H9 (cell line): Measurements from ENCODE around the gene RNASE9. TPM values are rescaled to one million over a fixed set of nuclear protein-coding genes. Genes with fewer than 3 reads are reported as not detected.

Experiments
- DNase-seq: peaks from one replicate; pipeline ENCODE4 v3.0.0-alpha.2; 2017
- H2AFZ ChIP-seq: one replicate; pipeline ENCODE4 v1.6.1; 2013; ENCODE audit warnings: mild to moderate bottlenecking, low read length, control low read depth, moderate library complexity
- H2AK5ac ChIP-seq: 2 replicates; pipeline ENCODE4 v1.6.1; 2013; ENCODE audit warnings: low read length, control low read depth, mixed read lengths; ENCODE audit not compliant: insufficient read length
- H2BK120ac ChIP-seq: one replicate; pipeline ENCODE4 v1.6.1; 2013; ENCODE audit warnings: low read depth, mild to moderate bottlenecking, low read length, control low read depth, inconsistent platforms; ENCODE audit not compliant: poor library complexity, severe bottlenecking
- H2BK12ac ChIP-seq: 2 replicates; pipeline ENCODE4 v1.6.1; 2013; ENCODE audit warnings: low read length, control low read depth, mixed read lengths, low read depth; ENCODE audit not compliant: insufficient read length
- H2BK15ac ChIP-seq: 2 replicates; pipeline ENCODE4 v1.6.1; 2013; ENCODE audit warnings: low read depth, low read length, control low read depth
- H2BK20ac ChIP-seq: one replicate; pipeline ENCODE4 v1.6.1; 2013; ENCODE audit warnings: low read depth, mild to moderate bottlenecking, low read length, control low read depth, inconsistent platforms; ENCODE audit not compliant: poor library complexity, severe bottlenecking
- H2BK5ac ChIP-seq: 2 replicates; pipeline ENCODE4 v1.6.1; 2013; ENCODE audit warnings: low read length, control low read depth, mixed read lengths; ENCODE audit not compliant: insufficient read length
- H3K14ac ChIP-seq: 2 replicates; pipeline ENCODE4 v1.6.1; 2013; ENCODE audit warnings: low read length, control low read depth; ENCODE audit not compliant: insufficient read depth
- H3K18ac ChIP-seq: 2 replicates; pipeline ENCODE4 v1.6.1; 2013; ENCODE audit warnings: low read depth, mild to moderate bottlenecking, mixed read lengths, low read length, control low read depth; ENCODE audit not compliant: insufficient read length
- H3K23ac ChIP-seq: 2 replicates; pipeline ENCODE4 v1.6.1; 2013; ENCODE audit warnings: low read length, control low read depth, mixed read lengths, low read depth; ENCODE audit not compliant: insufficient read length
- H3K23me2 ChIP-seq: 2 replicates; pipeline ENCODE4 v1.6.1; 2013; ENCODE audit warnings: low read depth, mild to moderate bottlenecking, mixed read lengths, low read length, control low read depth; ENCODE audit not compliant: insufficient read length, poor library complexity, severe bottlenecking
- H3K27ac ChIP-seq: 2 replicates; pipeline ENCODE4 v1.5.1; 2013; ENCODE audit warnings: low read length, control low read depth, mixed read lengths, low read depth; ENCODE audit not compliant: insufficient read length
- H3K27me3 ChIP-seq: 2 replicates; pipeline ENCODE4 v1.6.1; 2013; ENCODE audit warnings: low read length, control low read depth, inconsistent platforms; ENCODE audit not compliant: insufficient read depth
- H3K4ac ChIP-seq: 2 replicates; pipeline ENCODE4 v1.6.1; 2013; ENCODE audit warnings: low read depth, mild to moderate bottlenecking, control low read depth, inconsistent platforms, low read length, moderate library complexity
- H3K4me1 ChIP-seq: 2 replicates; pipeline ENCODE4 v1.6.1; 2013; ENCODE audit warnings: low read length, control low read depth, inconsistent platforms; ENCODE audit not compliant: insufficient read depth
- H3K4me2 ChIP-seq: 2 replicates; pipeline ENCODE4 v1.6.1; 2013; ENCODE audit warnings: low read length, control low read depth, mixed read lengths; ENCODE audit not compliant: insufficient read length, insufficient read depth
- H3K56ac ChIP-seq: 2 replicates; pipeline ENCODE4 v1.6.1; 2013; ENCODE audit warnings: low read depth, mild to moderate bottlenecking, mixed read lengths, low read length, control low read depth; ENCODE audit not compliant: insufficient read length
- H3K79me1 ChIP-seq: 2 replicates; pipeline ENCODE4 v1.6.1; 2013; ENCODE audit warnings: low read depth, mild to moderate bottlenecking, moderate library complexity, low read length, control low read depth, inconsistent platforms; ENCODE audit not compliant: insufficient read depth, poor library complexity, severe bottlenecking
- H3K79me2 ChIP-seq: 2 replicates; pipeline ENCODE4 v1.6.1; 2013; ENCODE audit warnings: low read length, control low read depth, inconsistent platforms; ENCODE audit not compliant: insufficient read depth
- H3K9ac ChIP-seq: 2 replicates; pipeline ENCODE4 v1.6.1; 2013; ENCODE audit warnings: low read length, control low read depth, mixed read lengths; ENCODE audit not compliant: insufficient read length; ENCODE audit errors: extremely low read depth
- H3K9me3 ChIP-seq: one replicate; pipeline ENCODE4 v1.6.1; 2013; ENCODE audit warnings: low read depth, low read length, inconsistent platforms; ENCODE audit not compliant: control insufficient read depth
- H3T11ph ChIP-seq: one replicate; pipeline ENCODE4 v1.6.1; 2013; ENCODE audit warnings: mild to moderate bottlenecking, low read length, control low read depth, inconsistent platforms
- H4K20me1 ChIP-seq: one replicate; pipeline ENCODE4 v1.6.1; 2013; ENCODE audit not compliant: control insufficient read depth, insufficient read length, insufficient read depth
- H4K5ac ChIP-seq: 2 replicates; pipeline ENCODE4 v1.6.1; 2013; ENCODE audit warnings: low read depth, mild to moderate bottlenecking, mixed read lengths, low read length, control low read depth; ENCODE audit not compliant: insufficient read length
- H4K8ac ChIP-seq: replicated peaks from 2 replicates; pipeline ENCODE4 v1.6.1; 2013; ENCODE audit warnings: low read length, control low read depth, mixed read lengths, low read depth; ENCODE audit not compliant: insufficient read length
- H4K91ac ChIP-seq: 2 replicates; pipeline ENCODE4 v1.6.1; 2013; ENCODE audit warnings: low read depth, mild to moderate bottlenecking, moderate library complexity, mixed read lengths, low read length, control low read depth; ENCODE audit not compliant: insufficient read length
- H3K27ac Mint-ChIP-seq, 3 experiments: 2 replicates in 2 of 3; 3 replicates in 1 of 3; pipeline ENCODE4 v1.8.0; 2020 to 2021; ENCODE audit warnings: mixed read lengths in 3 of 3, mild to moderate bottlenecking in 1 of 3, moderate library complexity in 1 of 3
- H3K27me3 Mint-ChIP-seq: 2 replicates; pipeline ENCODE4 v1.8.0; 2021; ENCODE audit warnings: low read depth, mild to moderate bottlenecking, moderate library complexity, mixed read lengths
- H3K36me3 Mint-ChIP-seq, 3 experiments: 2 replicates in 2 of 3; 3 replicates in 1 of 3; pipeline ENCODE4 v1.8.0; 2020 to 2021; ENCODE audit warnings: low read depth in 3 of 3, mixed read lengths in 3 of 3; ENCODE audit not compliant: insufficient read depth in 1 of 3
- H3K4me1 Mint-ChIP-seq, 2 experiments: 2 replicates each; pipeline ENCODE4 v1.8.0; 2020; ENCODE audit warnings: mixed read lengths in 2 of 2
- H3K4me3 Mint-ChIP-seq, 2 experiments: 2 replicates in 1 of 2; 3 replicates in 1 of 2; pipeline ENCODE4 v1.8.0; 2020 to 2021; ENCODE audit warnings: mild to moderate bottlenecking in 2 of 2, mixed read lengths in 2 of 2, moderate library complexity in 1 of 2
- H3K9me3 Mint-ChIP-seq, 2 experiments: 2 replicates in 1 of 2; 3 replicates in 1 of 2; pipeline ENCODE4 v1.8.0; 2020; ENCODE audit warnings: mild to moderate bottlenecking in 2 of 2, mixed read lengths in 2 of 2, moderate library complexity in 1 of 2
- WGBS: extraction: QIAGEN DNeasy Blood & Tissue Kit; methylation state at CpG from one replicate; pipeline ENCODE4 v1.1.7; 2013; ENCODE audit warnings: missing lambda C conversion rate, low lambda C conversion rate, mixed read lengths; ENCODE audit not compliant: insufficient read length; ENCODE audit errors: extremely low coverage; 5-methylcytosine and 5-hydroxymethylcytosine counted together
- total RNA-seq: library from RNA; stranded (reverse); gene quantifications from 2 replicates; pipeline ENCODE4 v1.2.1, GENCODE V29; 2021
- TF ChIP-seq, protein P1 (sequence below): fragments of 200-600 bp; sonication (generic); conservative IDR thresholded peaks from 3 replicates; pipeline ENCODE4 v1.8.0; 2021; ENCODE audit warnings: antibody characterized with exemption, mild to moderate bottlenecking

Gene RNASE9
- total RNA-seq, 1 experiment from 2014 or later = not detected

DNA sequence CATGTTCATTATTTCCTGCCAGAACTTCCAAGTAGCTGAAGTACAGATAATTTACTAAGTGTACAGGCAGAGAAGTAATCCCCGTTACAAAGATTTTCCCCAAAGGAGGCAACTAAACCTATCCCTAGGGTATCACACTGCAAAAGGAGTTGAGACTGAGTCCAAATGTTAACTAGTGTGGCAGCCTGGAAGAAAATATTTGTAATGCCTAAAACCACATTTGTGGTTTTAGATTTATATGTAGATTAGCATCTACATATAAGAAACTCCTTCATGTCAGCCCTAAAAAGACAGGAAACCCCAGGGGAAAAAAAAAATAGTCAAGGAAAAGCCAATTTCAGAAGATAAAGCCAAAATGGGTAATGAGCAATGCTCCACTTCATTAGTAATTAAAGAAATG lies 31.7 kb upstream of the RNASE9 start:
- H3K4me3 Mint-ChIP-seq = no peak overlapping the region
- no peaks in the 10 kb centered on the region for H3K79me1 ChIP-seq
- H3K36me3 Mint-ChIP-seq = peaks cover 0 to 4% (median 0%) of the 10 kb centered on the region in 3 experiments; a peak in 2 of 7 replicates
- H3K9me3 ChIP-seq = no peaks in the 10 kb centered on the region
- H3K27ac ChIP-seq = no peak overlapping the region
- no peak overlapping the region for H4K91ac ChIP-seq
- H4K5ac ChIP-seq = no peak overlapping the region
- no peak overlapping the region for H4K8ac ChIP-seq
- DNase-seq = no peak
- no peak overlapping the region for H3K56ac ChIP-seq
- no peak overlapping the region for H2BK120ac ChIP-seq
- no CpG with 5 or more reads among the region's 1 CpG for WGBS
- H2AK5ac ChIP-seq = no peak overlapping the region
- no peaks in the 10 kb centered on the region for H3K27me3 ChIP-seq
- no peak overlapping the region for H2BK5ac ChIP-seq
- no peak overlapping the region for H3K18ac ChIP-seq
- H3K9me3 Mint-ChIP-seq = no peaks in the 10 kb centered on the region; a peak in 3 of 5 replicates
- H3T11ph ChIP-seq = no peak overlapping the region
- H2BK12ac ChIP-seq = no peak overlapping the region
- peaks cover 4 to 10% of the 10 kb centered on the region in 2 experiments for H3K4me1 Mint-ChIP-seq
- no peak overlapping the region for H3K4me2 ChIP-seq
- H3K27ac Mint-ChIP-seq = no peak overlapping the region
- no peak overlapping the region for H3K23ac ChIP-seq
- no peak overlapping the region for H2AFZ ChIP-seq
- no peaks in the 10 kb centered on the region for H3K23me2 ChIP-seq
- H2BK20ac ChIP-seq = no peak overlapping the region
- H3K27me3 Mint-ChIP-seq = no peaks in the 10 kb centered on the region; the same call in 1 of the 2 replicates
- no peaks in the 10 kb centered on the region for H3K4me1 ChIP-seq
- H3K14ac ChIP-seq = no peak overlapping the region
- no peak overlapping the region for H2BK15ac ChIP-seq
- no peaks in the 10 kb centered on the region for H3K79me2 ChIP-seq
- no peak overlapping the region for H3K9ac ChIP-seq
- TF ChIP-seq, protein P1, sequence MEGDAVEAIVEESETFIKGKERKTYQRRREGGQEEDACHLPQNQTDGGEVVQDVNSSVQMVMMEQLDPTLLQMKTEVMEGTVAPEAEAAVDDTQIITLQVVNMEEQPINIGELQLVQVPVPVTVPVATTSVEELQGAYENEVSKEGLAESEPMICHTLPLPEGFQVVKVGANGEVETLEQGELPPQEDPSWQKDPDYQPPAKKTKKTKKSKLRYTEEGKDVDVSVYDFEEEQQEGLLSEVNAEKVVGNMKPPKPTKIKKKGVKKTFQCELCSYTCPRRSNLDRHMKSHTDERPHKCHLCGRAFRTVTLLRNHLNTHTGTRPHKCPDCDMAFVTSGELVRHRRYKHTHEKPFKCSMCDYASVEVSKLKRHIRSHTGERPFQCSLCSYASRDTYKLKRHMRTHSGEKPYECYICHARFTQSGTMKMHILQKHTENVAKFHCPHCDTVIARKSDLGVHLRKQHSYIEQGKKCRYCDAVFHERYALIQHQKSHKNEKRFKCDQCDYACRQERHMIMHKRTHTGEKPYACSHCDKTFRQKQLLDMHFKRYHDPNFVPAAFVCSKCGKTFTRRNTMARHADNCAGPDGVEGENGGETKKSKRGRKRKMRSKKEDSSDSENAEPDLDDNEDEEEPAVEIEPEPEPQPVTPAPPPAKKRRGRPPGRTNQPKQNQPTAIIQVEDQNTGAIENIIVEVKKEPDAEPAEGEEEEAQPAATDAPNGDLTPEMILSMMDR = no peak
- no peaks in the 10 kb centered on the region for H4K20me1 ChIP-seq
- H3K4ac ChIP-seq = no peak overlapping the region
